Stimulated activated CD4-positive, alpha-beta T cell treated with anti-CD3 and anti-CD28 coated beads, Interleukin-12 subunit alpha, Interleukin-12 subunit beta, amount 100 ng/mL, for 4 hours (primary cell): Measurements from ENCODE around the gene SIGLEC7.

Source experiments
- DNase-seq: peaks from one replicate; pipeline ENCODE4 v3.0.0-alpha.2; 2020

SIGLEC7 gene

DNA sequence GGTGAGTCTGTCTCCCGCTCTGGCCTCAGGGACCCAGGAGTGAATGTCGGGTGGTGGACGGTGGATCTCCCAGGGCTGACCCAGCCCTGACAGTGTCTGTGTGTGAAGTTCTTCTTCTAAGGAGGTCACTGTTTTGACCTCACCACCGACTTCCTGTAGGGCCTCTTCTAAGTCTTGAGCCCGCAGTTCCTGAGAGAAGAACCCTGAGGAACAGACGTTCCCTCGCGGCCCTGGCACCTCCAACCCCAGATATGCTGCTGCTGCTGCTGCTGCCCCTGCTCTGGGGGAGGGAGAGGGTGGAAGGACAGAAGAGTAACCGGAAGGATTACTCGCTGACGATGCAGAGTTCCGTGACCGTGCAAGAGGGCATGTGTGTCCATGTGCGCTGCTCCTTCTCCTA, at the start of gene SIGLEC7:
Gene SIGLEC7 (plus strand): TSS at position 183 of the 400 bp plus-strand sequence. CDS start 69 bp downstream, at position 252.
- DNase-seq, result no peak

DNA sequence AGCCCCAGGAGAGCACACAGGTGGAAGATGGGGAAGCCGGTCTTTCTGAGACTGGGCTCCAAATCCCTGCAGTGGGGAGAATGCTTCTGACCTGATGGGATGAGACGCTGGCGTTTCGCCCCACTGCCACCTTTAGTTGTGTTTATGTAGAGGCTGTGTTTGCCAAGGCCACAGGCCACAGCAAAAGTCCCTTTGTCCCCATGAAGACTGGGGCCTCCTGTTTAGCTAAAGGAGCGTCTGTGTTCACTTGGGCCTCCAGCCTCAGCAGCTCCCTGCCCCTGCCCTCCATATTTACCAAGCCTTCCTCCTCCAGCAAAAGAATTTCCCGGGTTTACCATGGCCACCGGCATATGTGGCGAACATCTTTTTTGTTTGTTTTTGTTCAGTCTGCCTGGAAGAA, 49.0 kb upstream of the SIGLEC7 start:
- DNase-seq, result no peak

DNA sequence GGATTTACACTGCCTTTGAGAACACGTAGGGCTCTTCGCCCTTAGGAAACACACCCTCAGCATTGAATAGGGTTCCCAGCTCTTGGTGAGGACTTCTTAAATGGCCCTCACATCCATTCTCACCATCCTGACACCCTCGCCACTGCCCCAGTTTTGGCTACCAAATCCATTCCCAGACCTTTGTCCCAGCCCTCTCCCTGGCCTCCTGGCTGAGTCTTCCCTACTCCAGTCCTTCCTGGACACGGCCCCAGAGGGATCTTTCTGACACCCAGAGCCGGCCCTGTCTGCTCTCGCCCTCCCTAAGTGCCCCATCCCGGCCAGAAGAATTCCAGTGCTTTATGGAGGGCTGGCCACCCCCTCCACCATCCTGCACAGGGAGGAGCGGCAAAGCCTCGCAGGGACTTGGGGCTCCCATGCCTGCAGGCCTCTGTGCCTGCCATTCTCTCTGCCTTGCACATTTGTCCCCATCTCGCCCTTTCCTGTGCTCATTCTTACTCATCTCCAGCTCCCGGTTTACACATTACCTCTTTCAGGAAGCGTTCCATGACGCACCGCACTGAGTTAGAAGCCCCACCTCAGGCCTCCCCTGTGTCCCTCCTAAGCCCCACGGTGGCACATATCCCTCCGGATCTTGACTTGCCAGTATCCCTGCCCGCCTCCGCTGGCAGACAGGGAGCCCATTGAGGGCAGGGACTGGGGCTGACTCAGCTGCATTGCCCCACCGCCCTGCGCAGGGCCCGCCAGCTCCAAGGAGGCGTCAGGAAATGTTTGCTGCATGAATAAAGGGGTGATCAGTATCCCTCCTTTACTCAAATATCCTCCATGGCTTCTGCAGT, 48.4 kb upstream of the SIGLEC7 start:
- no peak for DNase-seq

DNA sequence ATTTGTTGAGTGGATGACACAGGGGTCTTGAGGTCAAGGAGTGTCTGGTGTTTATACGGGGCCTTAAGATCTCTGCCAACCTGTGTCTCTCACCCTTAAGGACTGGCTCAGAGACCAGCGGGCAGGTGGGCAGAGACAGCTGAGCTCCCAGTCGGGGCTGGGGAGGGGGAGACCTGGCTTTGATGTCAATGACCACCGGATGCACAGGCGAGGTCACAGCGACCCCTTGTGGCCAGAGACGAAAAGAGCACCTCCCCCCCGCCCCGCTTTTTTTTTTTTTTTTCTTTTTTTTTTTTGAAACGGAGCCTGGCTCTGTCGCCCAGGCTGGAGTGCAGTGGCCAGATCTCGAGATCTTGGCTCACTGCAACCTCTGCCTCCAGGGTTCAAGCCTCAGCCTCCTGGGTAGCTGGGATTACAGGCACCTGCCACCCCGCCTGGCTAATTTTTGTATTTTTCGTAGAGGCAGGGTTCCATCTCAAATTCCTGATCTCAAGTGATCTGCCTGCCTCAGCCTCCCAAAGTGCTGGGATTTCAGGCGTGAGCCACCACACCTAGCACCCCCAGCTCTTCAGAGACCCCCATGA, 47.3 kb upstream of the SIGLEC7 start:
- peak; percentile 25 for DNase-seq

DNA sequence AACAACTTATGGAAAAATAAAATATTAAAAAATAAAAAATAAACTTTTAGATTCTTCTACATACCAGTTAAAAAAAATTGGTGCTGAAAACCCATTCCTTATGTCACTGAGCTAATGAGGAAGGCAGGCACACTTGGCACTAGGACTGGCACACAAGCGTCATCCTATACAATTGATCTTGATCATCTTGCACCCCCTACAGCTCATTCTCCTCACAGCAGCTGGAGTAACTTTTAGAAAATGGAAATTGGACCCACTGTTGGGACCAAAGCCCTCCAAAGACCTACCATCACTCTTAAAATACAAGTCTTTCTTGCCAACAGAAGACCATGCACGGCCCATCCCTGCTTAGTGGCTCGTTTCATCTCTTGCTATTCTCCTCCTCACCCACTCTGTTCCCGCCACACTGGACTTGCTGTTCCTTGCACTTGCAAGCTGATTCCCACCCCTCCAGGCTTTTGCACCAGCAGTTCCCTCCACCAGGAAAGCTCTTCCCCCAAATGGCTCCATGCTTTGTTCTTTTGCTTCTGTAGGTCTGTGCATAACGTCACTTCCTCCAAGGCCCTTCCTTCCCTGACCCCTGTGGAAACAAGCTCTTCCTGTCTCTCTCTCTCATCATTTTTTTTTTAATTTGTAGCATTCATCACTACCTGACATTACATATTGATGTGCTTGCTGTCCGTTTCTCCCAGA, 45.5 kb upstream of the SIGLEC7 start:
- no peak for DNase-seq

DNA sequence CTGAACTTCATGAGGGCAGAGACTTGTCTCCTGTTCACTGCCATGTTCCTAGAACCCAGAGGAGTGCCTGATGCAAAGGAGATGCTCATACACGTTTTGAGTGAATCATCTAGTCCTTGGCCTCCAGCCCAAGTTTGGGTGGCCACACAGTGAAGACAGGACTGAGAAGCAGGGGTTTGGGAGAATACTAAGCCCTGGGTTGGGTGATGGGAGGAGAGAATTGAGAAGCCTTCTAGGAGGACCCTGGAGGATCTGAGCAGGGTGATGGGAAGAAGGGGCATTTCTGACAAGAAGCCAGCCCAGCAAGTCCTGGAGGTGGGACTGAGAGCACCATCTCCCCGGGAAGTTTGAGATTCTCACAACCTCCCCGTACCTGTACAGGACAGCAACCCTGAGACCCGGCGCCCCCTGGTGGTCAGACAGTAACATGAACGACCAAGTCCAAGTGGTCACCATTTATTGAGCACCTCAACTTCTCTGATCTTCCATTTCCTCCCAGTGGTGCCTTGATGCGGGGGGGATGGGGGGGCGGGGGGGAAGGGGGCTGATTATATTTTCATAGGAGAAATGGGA, 44.8 kb upstream of the SIGLEC7 start:
- DNase-seq, result peak; percentile 72

DNA sequence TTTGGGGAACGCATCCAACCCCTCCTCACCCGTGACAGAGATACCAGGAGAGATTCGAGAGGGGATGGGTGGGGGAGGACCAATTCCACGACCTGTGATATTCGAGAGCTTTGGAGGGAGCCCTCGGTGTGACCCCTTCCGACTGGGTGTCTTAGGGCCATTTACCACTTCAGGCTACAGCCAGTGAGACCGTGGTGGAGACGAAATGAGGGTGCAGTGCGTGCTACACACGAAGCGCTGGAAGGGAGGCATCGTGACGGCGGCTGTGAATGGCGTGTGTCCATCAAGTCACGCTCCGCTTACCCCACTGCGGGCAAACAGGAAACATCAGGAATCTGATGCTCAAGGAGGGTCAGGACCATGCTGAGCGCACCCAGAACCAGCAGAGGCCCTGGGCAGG, 44.3 kb upstream of the SIGLEC7 start:
- DNase-seq, result no peak

DNA sequence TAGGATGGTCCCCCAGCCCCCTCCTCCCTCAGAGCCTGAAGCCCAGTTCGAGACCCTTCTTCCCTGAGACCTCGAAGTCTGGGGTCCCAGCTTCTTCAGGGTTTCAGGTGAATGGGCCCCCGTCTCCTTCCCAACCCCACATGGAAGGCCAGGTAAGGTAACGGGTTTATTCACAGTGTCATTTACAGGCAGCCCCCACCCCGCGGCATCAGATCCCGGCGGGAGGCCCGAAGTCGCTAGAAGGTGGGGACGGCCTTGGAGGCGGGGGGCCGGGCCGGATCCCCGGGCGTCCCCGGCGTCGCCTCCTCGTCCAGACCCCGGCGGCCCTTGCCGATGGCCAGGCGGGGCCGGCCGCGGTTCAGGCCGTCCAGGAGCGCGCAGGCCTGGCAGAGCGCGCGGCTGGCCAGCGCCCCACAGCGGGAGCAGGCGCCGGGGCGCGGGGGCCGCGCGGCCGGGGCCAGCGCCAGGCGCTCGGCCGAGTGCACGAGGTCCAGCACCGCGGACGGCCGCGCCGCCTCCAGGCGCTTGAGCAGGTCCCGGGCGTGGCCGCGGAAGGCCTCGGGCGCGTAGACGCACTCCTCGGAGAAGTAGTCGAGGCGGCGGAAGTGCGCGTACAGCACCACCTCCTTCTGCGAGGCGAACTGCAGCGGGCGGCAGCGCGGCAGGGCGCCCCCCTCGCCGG, 43.6 kb upstream of the SIGLEC7 start:
- DNase-seq, result peak; percentile 18

DNA sequence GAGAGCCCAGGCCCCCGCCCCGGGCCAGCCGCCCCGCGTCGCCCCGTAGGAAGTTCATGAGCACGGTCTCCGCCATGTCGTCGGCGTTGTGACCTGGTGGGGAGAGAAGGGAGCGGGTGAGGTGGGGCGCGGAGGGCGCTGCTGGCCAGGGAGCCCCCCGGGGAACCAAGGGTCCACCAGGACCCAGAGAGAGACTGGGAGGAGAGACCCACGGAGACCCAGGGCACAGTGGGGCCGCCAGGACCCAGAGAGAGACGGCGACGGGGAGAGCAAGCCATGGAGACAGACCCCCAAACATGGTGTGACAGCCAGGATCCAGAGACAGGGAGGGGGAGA, 43.1 kb upstream of the SIGLEC7 start:
- no peak for DNase-seq

DNA sequence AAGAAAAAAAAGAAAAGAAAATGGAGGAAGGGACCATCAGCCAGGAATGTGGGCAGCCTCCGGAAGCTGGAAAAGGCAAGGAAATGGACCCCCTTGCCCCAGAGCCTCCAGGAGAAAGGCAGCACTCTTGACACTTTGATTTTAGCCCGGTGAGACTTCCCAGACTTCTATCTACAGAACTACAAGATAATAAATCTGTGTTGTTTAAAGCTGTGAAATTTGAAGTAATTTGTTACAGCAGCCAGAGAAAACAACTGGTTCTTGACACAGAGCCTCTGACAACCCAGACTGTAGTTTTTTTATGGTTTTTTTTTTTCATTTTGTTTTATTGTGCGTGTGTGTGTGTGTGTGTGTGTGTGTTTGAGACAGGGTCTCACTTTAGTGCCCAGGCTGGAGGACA, 41.5 kb upstream of the SIGLEC7 start:
- DNase-seq, result no peak

DNA sequence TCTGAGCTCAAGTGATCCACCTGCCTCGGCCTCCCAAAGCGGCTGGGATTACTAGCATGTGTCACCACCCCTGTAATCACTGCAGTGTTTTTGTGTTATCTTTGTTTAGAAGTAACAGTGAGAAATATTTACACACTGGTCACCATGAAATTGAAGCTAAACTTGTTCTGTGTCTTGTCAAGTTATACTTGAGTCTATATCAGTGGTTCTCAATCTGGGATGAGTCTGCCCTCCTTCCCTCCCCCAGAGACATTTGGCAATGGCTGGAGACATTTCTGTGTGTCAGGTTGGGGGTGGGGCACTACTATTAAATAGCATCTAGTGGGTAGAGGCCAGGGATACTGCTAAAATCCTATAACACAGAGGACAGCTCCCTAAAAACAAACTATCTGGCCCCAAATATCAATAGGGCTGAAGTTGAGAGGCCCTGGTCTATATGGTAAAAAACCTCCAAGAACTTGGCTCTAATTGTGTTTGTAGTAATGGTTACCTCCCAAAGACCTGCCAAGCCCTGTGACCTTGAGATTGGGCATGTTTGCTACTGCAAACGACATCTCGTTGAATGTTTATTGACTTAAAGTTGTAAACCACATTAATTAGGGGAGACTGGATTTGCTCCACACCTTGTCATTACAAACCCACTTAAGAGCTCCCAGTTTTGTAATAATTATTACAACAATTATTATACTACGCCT, 40.8 kb upstream of the SIGLEC7 start:
- no peak for DNase-seq

DNA sequence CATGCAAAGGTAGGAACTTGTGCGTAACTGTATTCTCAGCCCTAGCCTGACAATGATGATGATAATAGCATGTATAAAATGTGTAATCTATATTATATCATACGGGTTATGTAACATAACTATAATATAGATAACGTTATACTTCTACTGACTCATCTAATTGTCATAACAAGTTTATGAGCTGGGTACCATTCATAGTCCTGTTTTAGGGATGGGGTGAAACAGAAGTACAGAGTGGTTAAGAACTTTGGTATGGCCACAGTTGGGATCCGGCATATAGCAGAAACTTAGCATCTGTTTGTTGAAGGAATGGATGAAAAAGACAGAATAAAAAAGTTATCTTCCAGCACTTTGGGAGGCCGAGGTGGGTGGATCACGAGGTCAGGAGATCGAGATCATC, 39.1 kb upstream of the SIGLEC7 start:
- no peak for DNase-seq

DNA sequence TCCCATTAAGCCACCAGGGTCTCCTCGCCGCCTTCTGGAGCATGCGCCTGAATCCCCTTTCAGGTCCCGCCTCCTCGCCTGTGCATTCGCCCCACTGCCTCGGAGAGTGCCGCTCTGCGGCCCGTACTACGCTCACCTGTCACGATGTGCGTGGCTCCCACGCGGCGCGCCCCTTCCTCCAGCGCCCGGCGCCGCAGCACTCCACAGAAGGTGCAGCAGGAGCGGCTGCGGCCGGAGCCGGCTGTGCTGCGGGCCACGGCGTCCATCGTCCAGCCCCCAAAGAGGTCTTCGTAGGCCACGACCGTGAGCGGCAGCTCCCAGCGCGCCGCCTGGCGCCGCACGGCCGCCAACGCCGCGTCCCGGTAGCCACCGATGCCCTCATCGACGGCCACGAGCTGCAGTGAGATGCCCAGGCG, 38.2 kb upstream of the SIGLEC7 start:
- DNase-seq, result no peak

DNA sequence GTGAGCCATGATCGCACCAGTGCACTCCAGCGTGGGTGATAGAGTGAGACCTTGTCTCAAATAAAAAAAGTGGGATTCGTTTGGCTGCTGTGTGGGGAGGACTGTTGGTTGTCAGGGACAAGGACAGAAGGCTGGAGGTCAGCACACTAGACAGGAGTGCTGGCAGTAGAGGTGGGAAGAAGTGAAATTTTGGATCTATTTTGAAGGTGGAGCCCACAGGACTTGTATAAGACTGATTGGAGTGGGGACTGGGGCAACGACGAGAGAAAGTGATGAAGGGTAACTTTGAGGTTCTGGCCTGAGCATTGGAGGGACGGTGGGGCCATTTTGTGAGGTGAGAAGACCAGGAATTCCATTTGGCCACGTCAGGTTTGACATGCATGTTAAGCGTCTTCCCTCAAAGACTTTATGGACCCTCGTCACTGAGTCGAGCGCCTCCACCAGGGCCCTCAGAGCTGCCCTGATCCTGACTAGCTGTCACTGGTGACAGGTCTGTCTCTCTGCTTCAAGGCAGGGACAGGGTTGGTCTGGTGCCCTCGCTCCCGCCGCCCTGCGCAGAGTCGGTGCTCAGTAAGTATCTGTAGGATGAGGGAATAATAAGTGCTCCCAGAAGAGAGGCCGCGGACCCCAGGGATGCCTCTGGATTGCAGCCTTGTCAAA, 34.6 kb upstream of the SIGLEC7 start:
- DNase-seq, result no peak

DNA sequence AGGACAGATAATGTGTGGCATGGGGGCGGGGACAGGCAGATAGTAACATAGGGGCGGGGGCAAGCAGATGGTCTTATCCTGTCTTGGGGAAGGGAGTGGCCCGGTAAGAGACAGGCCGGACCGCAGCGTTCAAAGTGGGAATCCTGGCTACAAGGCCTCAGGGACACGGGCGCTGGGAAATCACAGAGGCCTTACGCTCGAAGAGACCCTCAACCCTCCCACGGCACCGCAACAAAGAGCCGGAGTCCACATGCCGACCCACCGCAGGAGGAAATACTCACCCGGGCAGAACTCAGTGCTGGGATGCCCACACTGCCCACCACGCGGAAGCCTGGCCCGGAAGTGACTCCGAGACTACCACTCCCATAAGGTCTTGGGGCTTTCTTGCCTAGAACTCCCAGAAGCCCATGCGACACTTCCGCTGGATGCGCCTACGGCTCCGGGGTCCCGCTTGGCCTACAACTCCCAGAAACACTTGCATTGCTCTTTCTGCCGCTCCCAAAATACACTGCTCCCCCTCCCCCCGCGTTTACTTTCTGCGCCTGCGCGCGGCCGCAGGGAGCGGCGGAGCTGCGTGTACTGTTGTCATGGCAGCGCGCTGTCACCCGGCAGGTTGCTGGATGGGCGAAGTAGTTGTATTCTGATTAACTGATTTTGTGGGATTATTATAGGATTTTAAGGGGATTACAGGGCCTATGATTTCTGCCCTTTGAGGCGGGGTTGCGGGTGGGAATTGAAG, 33.9 kb upstream of the SIGLEC7 start, which contains the start of gene CTU1:
Gene CTU1 (minus strand): TSS at position 344 of the 739 bp plus-strand sequence. CDS start 3,840 bp downstream, outside the sequence.
- peak; percentile 94 for DNase-seq

DNA sequence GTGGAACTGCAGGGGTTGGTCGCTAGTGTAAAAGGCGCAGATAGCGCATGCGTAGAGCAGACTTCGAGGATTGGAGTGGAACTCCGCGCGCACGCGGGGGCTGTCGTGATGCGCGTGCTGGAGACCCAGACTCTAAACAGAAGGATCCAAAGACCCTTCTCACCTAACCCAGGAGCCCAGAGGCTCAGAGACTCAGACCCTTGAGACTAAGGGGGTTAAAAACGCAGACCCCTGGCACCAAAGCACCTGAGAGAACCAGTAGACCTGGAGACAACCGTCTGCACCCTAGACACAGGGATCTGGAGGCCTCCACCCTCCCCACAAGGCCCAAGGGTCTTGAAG, 33.3 kb upstream of the SIGLEC7 start:
- DNase-seq, result no peak

DNA sequence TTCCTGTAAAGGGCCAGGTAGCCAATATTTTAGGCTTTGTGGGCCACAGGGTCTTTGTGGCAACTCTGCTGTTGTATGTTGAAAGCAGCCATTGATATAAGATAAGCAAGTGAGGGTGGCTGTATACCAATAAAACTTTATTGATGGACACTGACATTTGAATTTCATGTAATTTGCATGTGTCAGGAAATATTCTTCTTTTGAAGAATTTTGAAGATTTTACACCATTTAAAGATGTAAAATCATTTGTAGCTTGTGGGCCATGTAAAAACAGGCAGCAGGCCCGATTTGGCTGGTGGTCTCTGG, 31.5 kb upstream of the SIGLEC7 start:
- no peak for DNase-seq

DNA sequence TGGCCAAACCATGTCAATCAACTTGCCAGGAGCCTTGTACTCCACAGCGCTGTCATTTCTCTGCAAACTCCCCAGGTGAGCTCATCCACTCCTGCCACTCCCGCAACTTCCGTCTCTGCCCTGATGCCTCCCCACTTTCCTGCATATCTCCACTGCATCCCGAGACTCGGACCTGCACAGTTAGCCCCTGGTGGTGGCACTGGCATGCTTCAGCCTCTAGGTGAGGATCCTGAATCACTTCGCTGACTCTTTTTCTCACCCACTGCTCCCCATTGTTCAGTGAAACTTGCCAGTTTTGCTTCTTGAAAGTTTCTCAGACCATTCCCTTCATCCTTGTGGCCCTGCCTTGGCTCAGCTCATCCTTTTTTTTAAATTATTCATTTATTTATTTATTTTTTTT, 30.5 kb upstream of the SIGLEC7 start:
- DNase-seq, result no peak

DNA sequence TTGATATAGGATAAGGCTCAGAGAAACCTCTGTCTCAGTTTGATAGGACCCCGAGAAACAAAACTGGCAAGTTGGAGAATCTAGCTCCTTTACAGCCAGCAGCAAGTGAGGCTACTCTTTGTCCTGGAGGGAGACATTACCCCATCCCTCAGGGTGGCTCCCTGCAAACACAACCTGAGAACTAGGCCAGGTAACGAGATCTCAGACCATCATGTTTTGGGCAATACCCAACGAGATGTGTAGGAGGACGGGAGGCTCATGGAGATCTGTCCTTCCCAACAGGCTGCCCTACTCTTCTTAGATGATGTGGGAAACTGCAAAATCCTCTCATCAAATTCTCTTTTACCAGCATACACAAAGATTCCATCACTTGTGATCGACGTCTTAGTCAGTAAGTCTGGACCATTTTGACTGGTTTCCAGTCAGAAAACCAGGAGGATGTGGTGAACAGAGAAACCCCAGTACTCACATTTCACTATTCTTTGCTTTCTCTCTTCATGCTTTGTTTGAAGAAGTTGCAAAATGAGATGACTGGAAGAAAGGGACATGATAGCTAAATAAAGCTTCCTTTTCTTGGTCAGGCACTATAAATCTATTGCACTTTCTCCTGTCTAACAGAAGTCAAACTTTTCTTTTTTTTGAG, 27.9 kb upstream of the SIGLEC7 start:
- no peak for DNase-seq

DNA sequence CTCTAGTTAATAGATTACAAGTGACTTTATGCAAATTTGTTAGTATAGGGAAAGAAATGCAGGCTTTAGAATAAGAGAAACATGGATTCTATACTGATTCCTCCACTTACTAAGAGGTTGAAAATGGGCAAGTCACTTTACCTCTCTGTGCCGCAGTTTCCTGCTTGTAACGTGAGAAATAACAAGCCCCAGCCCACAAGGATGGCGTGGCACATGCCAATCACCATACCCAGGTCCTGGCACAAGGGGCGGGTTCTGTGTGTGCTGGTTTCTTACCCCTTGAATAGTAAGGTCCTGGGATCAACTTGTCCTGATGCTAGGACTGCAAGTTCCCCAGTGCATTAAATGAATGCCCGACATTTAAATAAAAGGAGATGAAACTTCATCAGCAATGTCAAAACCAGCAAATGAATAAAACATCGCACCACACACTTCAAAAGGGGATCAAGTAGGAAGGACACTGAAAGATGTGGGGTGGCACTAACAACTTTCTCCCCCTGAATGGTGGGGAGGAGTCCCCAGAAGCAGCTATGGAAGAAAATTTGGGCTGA, 25.3 kb upstream of the SIGLEC7 start:
- DNase-seq, result no peak

DNA sequence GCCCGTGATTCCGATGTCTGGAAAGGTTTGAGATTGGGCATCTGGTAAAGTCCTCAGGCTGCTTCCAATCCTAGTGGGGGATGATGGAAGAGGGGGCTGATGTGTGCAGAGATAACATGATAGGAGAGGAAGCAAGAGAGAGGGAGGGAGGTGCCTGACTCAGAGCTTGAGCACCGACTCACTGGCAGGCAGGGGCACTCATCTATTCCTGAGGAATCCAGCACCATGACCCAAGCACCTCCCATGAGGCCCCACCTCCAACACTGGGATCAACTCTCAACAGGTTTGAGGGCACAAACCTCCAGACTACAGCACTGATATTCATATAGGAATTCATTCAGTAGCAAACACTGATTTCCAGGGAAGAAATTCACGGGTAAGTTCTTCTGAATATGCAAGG, 23.0 kb upstream of the SIGLEC7 start:
- DNase-seq, result no peak
